HG02884 (cell line): ENCODE results near the gene SFXN3.

ENCODE experiments used
- ATAC-seq: cut with Tn5 transposase; IDR thresholded peaks from one replicate; pipeline ENCODE4 v1.9.1; 2021; ENCODE audit warnings: mild to moderate bottlenecking, moderate library complexity; ENCODE audit not compliant: unreplicated experiment

Gene SFXN3

GRCh38 chr10:101071267-101071884 lies 40.3 kb downstream of the SFXN3 start:
- no peak for ATAC-seq

GRCh38 chr10:101071885-101072433 lies 40.9 kb downstream of the SFXN3 start:
- ATAC-seq, result no peak

- ATAC-seq, result no peak
These were observed 41.9 kb downstream of the SFXN3 start for GRCh38 chr10:101072923-101073322.

GRCh38 chr10:101073631-101074030 lies 42.6 kb downstream of the SFXN3 start:
- no peak for ATAC-seq

GRCh38 chr10:101075775-101076174 lies 44.7 kb downstream of the SFXN3 start:
- ATAC-seq, result no peak

GRCh38 chr10:101076630-101077029 lies 45.6 kb downstream of the SFXN3 start:
- ATAC-seq, result no peak

GRCh38 chr10:101079874-101080273 lies 48.8 kb downstream of the SFXN3 start:
- no peak for ATAC-seq

GRCh38 chr10:101080933-101081931 lies 50.2 kb downstream of the SFXN3 start:
- no peak for ATAC-seq

- no peak for ATAC-seq
These were observed 54.8 kb downstream of the SFXN3 start for GRCh38 chr10:101085846-101086245.

- no peak for ATAC-seq
These were observed 56.3 kb downstream of the SFXN3 start for GRCh38 chr10:101087376-101087775.

- no peak for ATAC-seq
These were observed 56.9 kb downstream of the SFXN3 start for GRCh38 chr10:101087965-101088364.

- ATAC-seq, result no peak
These were observed 58.7 kb downstream of the SFXN3 start for GRCh38 chr10:101089520-101090299.

- ATAC-seq, result no peak
These were observed 59.6 kb downstream of the SFXN3 start for GRCh38 chr10:101090597-101090996.
